Fibroblast of the aortic adventitia (primary cell): ENCODE data around the gene EPB41L4B. TPM values are rescaled to one million over a fixed set of nuclear protein-coding genes. Genes with fewer than 3 reads are reported as not detected.
A peak's percentile ranks its signal among the peaks of the same experiment; 100 is the strongest.

Source experiments
- DNase-seq: peaks from one replicate; pipeline ENCODE4 v3.0.0-alpha.2; 2010; ENCODE audit warnings: low read depth
- H3K4me3 ChIP-seq: 2 replicates; pipeline ENCODE4 v1.5.1; 2011; ENCODE audit warnings: low read depth, mild to moderate bottlenecking, control low read depth, low read length, moderate library complexity
- CTCF ChIP-seq: IDR thresholded peaks from 2 replicates; pipeline ENCODE4 v1.5.1; 2011; ENCODE audit warnings: mild to moderate bottlenecking, low read length, control low read depth, inconsistent platforms; ENCODE audit not compliant: insufficient read depth
- total RNA-seq: library from RNA; depleted of rRNA; stranded (reverse); fragments of >200 nt; gene quantifications from 2 replicates; pipeline ENCODE4 v1.2.3, GENCODE V29; 2012; ENCODE audit warnings: low replicate concordance

The EPB41L4B gene
- total RNA-seq, 1 donor, result 1.8 TPM

- no peak for TF ChIP-seq CTCF
- H3K4me3 ChIP-seq, result no peak overlapping the region
- DNase-seq, result no peak
These were observed 74.3 kb downstream of the EPB41L4B start for GRCh38 chr9:109246533-109246932.

GRCh38 chr9:109245310-109245897 is 75.5 kb downstream of the EPB41L4B start:
- no peak for DNase-seq
- TF ChIP-seq CTCF, result no peak
- H3K4me3 ChIP-seq, result no peak overlapping the region

DNA sequence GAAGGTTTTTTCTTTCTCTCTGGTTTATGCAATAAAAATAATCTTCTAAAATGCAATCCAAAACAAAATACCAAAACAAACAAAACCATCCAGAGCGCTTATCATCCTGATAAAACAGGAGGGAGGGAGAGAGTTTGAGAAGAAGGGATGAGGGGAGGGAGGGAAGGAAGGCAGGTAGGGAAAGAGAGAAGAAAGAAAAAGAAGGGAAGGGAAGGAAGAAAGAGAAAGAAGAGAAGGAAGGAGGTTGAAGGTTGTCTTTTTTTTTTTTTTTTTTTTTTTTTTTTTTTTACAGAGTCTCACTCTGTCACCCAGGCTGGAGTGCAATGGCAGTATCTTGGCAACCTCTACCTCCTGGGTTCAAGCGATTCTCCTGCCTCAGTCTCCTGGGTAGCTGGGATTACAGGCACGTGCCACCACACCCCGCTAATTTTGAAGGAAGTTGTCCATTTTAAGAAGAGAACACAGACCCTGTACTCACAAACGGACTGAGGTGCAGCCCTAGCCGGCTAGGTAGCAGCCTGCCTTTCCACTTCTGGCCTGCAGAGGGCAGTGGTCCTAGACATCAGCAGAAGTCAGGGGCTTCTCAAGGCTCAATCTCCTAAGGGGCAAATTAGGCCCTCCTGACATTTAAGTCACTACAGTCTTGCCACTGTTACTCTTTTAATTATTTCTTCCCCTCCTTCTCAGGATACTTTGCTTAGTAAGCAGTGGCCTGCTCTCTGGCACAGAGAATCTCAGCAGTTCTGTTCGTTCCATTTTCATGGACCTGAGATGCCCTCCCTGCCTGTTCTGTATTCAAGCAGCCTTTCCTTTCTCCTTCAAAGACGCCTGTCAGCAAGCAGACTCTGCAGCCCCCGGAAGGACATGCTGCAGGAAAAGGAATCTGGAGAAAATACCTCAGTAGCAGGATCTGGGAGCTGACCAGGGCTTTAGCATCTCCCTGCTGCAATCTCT is 76.4 kb downstream of the EPB41L4B start:
- TF ChIP-seq CTCF, result peak; percentile 98
- peak; percentile 72 for DNase-seq
- H3K4me3 ChIP-seq, result no peak overlapping the region

- no peak overlapping the region for H3K4me3 ChIP-seq
- DNase-seq, result no peak
- TF ChIP-seq CTCF, result no peak
These were observed 78.1 kb downstream of the EPB41L4B start for GRCh38 chr9:109242741-109243140.

- no peak overlapping the region for H3K4me3 ChIP-seq
- TF ChIP-seq CTCF, result no peak
- DNase-seq, result no peak
These were observed 78.8 kb downstream of the EPB41L4B start for GRCh38 chr9:109242014-109242413.

DNA sequence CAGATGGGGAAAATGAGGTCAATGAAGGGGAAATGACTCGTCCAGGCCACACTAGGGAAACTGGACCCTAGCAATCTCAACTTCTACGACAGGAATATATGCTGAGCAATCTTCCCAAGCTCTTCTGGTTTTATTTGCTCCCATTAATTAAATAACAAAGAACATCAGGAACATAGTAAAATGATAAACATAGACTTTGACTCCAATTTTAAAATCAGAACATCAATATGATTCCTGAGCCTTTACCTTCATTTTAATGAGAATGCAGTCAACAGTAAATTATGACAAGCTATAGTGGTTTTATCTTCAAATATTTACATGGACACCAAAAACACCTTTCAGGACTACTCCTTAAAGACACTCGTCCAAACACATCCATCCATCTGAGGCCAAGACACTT is 79.7 kb downstream of the EPB41L4B start:
- no peak overlapping the region for H3K4me3 ChIP-seq
- no peak for TF ChIP-seq CTCF
- no peak for DNase-seq
